ENCODE results near the gene BRICD5.

BRICD5 gene

GRCh38 chr16:2208772-2209171 is 1.9 kb downstream of the BRICD5 start:
- Histone ChIP-seq H3K4me1 (ENCODE audit: control insufficient read depth in 1 of 2, insufficient read depth in 2 of 2, low read length in 2 of 2) (peaks cover 35 to 39% of the 10 kb centered on the region in 2 experiments), H2AFZ (ENCODE audit: insufficient read depth, low read length, poor library complexity) (no peak overlapping the region), H3K9ac (ENCODE audit: low read length) (no peak overlapping the region), H3K4ac (ENCODE audit: low read depth, low read length) (no peak overlapping the region), H3K36me3 (ENCODE audit: control insufficient read depth in 1 of 2, insufficient read depth in 2 of 2, low read length in 2 of 2) (peaks cover 49 to 50% of the 10 kb centered on the region in 2 experiments), H4K12ac (ENCODE audit: low read depth, low read length) (no peak overlapping the region), H2BK5ac (ENCODE audit: low read depth, low read length, poor library complexity) (no peak overlapping the region), H3K18ac (ENCODE audit: low read length) (no peak overlapping the region), H2AK5ac (ENCODE audit: low read length) (no peak overlapping the region), H4K91ac (ENCODE audit: low read depth, low read length) (no peak overlapping the region), H2BK12ac (ENCODE audit: low read length) (no peak overlapping the region), H3K27me3 (ENCODE audit: insufficient read depth, low read length) (no peaks in the 10 kb centered on the region), H3K14ac (ENCODE audit: low read length) (no peak overlapping the region), H3K9me3 (ENCODE audit: insufficient read depth, low read depth, low read length) (no peaks in the 10 kb centered on the region), H2BK120ac (ENCODE audit: insufficient read depth, low read length, poor library complexity) (no peak overlapping the region), H3K4me3 (ENCODE audit: low read depth, low read length) (no peak overlapping the region), H3K27ac (ENCODE audit: low read depth, low read length) (no peak overlapping the region), H4K8ac (ENCODE audit: low read depth, low read length) (no peak overlapping the region), H3K4me2 (ENCODE audit: low read length) (no peak overlapping the region), H3K23ac (ENCODE audit: low read length) (no peak overlapping the region), H3K79me2 (ENCODE audit: control insufficient read depth, insufficient read depth, low read length, poor library complexity) (peaks cover 10% of the 10 kb centered on the region), H3K79me1 (ENCODE audit: low read length) (peaks cover 15% of the 10 kb centered on the region)
- DNase-seq = no peak
- no CpG with 5 or more reads among the region's 9 CpGs for WGBS (ENCODE audit: extremely low coverage, insufficient coverage, insufficient read length)

DNA sequence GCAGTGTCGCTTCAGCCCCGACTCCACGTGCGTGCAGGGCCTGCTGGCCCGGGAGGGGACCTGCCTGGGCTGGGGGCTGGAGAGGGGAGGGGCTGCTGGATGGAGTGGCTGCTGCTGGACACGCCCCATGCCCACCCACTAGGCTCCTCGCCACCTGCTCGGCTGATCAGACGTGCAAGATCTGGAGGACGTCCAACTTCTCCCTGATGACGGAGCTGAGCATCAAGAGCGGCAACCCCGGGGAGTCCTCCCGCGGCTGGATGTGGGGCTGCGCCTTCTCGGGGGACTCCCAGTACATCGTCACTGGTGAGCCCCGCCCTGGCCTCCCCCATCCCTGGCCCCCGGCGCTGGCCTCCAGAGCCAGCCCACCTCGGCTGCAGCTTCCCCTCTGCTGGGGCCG is 2.4 kb downstream of the BRICD5 start:
- no peak overlapping the region for H2BK12ac ChIP-seq (ENCODE audit: low read length)
- no peak overlapping the region for H4K12ac ChIP-seq (ENCODE audit: low read depth, low read length)
- no peak overlapping the region for H3K4me2 ChIP-seq (ENCODE audit: low read length)
- no peak overlapping the region for H3K18ac ChIP-seq (ENCODE audit: low read length)
- peaks cover 49 to 50% of the 10 kb centered on the region in 2 experiments for H3K36me3 ChIP-seq (ENCODE audit: control insufficient read depth in 1 of 2, insufficient read depth in 2 of 2, low read length in 2 of 2)
- H3K4me1 ChIP-seq (ENCODE audit: control insufficient read depth in 1 of 2, insufficient read depth in 2 of 2, low read length in 2 of 2) = peaks cover 34 to 38% of the 10 kb centered on the region in 2 experiments
- H3K9me3 ChIP-seq (ENCODE audit: insufficient read depth, low read depth, low read length) = no peaks in the 10 kb centered on the region
- WGBS (ENCODE audit: extremely low coverage, insufficient coverage, insufficient read length) = no CpG with 5 or more reads among the region's 23 CpGs
- H2AK5ac ChIP-seq (ENCODE audit: low read length) = no peak overlapping the region
- no peak overlapping the region for H3K4ac ChIP-seq (ENCODE audit: low read depth, low read length)
- H4K8ac ChIP-seq (ENCODE audit: low read depth, low read length) = no peak overlapping the region
- no peak overlapping the region for H3K14ac ChIP-seq (ENCODE audit: low read length)
- H2AFZ ChIP-seq (ENCODE audit: insufficient read depth, low read length, poor library complexity) = no peak overlapping the region
- peaks cover 15% of the 10 kb centered on the region for H3K79me1 ChIP-seq (ENCODE audit: low read length)
- no peak overlapping the region for H3K4me3 ChIP-seq (ENCODE audit: low read depth, low read length)
- H4K91ac ChIP-seq (ENCODE audit: low read depth, low read length) = no peak overlapping the region
- no peak overlapping the region for H3K9ac ChIP-seq (ENCODE audit: low read length)
- H3K79me2 ChIP-seq (ENCODE audit: control insufficient read depth, insufficient read depth, low read length, poor library complexity) = peaks cover 9% of the 10 kb centered on the region
- H2BK120ac ChIP-seq (ENCODE audit: insufficient read depth, low read length, poor library complexity) = no peak overlapping the region
- no peak overlapping the region for H2BK5ac ChIP-seq (ENCODE audit: low read depth, low read length, poor library complexity)
- DNase-seq = no peak
- no peak overlapping the region for H3K27ac ChIP-seq (ENCODE audit: low read depth, low read length)
- no peaks in the 10 kb centered on the region for H3K27me3 ChIP-seq (ENCODE audit: insufficient read depth, low read length)
- no peak overlapping the region for H3K23ac ChIP-seq (ENCODE audit: low read length)

GRCh38 chr16:2207872-2208271 is 2.8 kb downstream of the BRICD5 start:
- Histone ChIP-seq H2AFZ (ENCODE audit: insufficient read depth, low read length, poor library complexity) (no peak overlapping the region), H3K36me3 (ENCODE audit: control insufficient read depth in 1 of 2, insufficient read depth in 2 of 2, low read length in 2 of 2) (peaks cover 47% of the 10 kb centered on the region in 2 experiments), H4K8ac (ENCODE audit: low read depth, low read length) (no peak overlapping the region), H3K79me2 (ENCODE audit: control insufficient read depth, insufficient read depth, low read length, poor library complexity) (peaks cover 8% of the 10 kb centered on the region), H3K23ac (ENCODE audit: low read length) (no peak overlapping the region), H2BK12ac (ENCODE audit: low read length) (no peak overlapping the region), H3K4me1 (ENCODE audit: control insufficient read depth in 1 of 2, insufficient read depth in 2 of 2, low read length in 2 of 2) (peaks cover 30 to 34% of the 10 kb centered on the region in 2 experiments), H3K27me3 (ENCODE audit: insufficient read depth, low read length) (no peaks in the 10 kb centered on the region), H2BK120ac (ENCODE audit: insufficient read depth, low read length, poor library complexity) (no peak overlapping the region), H3K79me1 (ENCODE audit: low read length) (peaks cover 15% of the 10 kb centered on the region), H3K14ac (ENCODE audit: low read length) (no peak overlapping the region), H3K4me2 (ENCODE audit: low read length) (no peak overlapping the region), H3K18ac (ENCODE audit: low read length) (no peak overlapping the region), H3K4me3 (ENCODE audit: low read depth, low read length) (no peak overlapping the region), H2BK5ac (ENCODE audit: low read depth, low read length, poor library complexity) (no peak overlapping the region), H3K9me3 (ENCODE audit: insufficient read depth, low read depth, low read length) (no peaks in the 10 kb centered on the region), H4K91ac (ENCODE audit: low read depth, low read length) (no peak overlapping the region), H4K12ac (ENCODE audit: low read depth, low read length) (no peak overlapping the region), H3K4ac (ENCODE audit: low read depth, low read length) (no peak overlapping the region), H3K27ac (ENCODE audit: low read depth, low read length) (no peak overlapping the region), H3K9ac (ENCODE audit: low read length) (no peak overlapping the region), H2AK5ac (ENCODE audit: low read length) (no peak overlapping the region)
- DNase-seq = no peak
- WGBS (ENCODE audit: extremely low coverage, insufficient coverage, insufficient read length) = no CpG with 5 or more reads among the region's 9 CpGs

GRCh38 chr16:2206780-2207433 is 3.8 kb downstream of the BRICD5 start:
- no peak for DNase-seq
- H3K27me3 ChIP-seq (ENCODE audit: insufficient read depth, low read length) = no peaks in the 10 kb centered on the region
- H3K79me2 ChIP-seq (ENCODE audit: control insufficient read depth, insufficient read depth, low read length, poor library complexity) = peaks cover 8% of the 10 kb centered on the region
- no peak overlapping the region for H3K18ac ChIP-seq (ENCODE audit: low read length)
- no peak overlapping the region for H3K4me2 ChIP-seq (ENCODE audit: low read length)
- H2BK5ac ChIP-seq (ENCODE audit: low read depth, low read length, poor library complexity) = no peak overlapping the region
- no peak overlapping the region for H2BK12ac ChIP-seq (ENCODE audit: low read length)
- no peak overlapping the region for H4K91ac ChIP-seq (ENCODE audit: low read depth, low read length)
- peaks cover 38% of the 10 kb centered on the region in 2 experiments for H3K36me3 ChIP-seq (ENCODE audit: control insufficient read depth in 1 of 2, insufficient read depth in 2 of 2, low read length in 2 of 2)
- H2AK5ac ChIP-seq (ENCODE audit: low read length) = no peak overlapping the region
- no peak overlapping the region for H2BK120ac ChIP-seq (ENCODE audit: insufficient read depth, low read length, poor library complexity)
- peaks cover 20 to 27% of the 10 kb centered on the region in 2 experiments for H3K4me1 ChIP-seq (ENCODE audit: control insufficient read depth in 1 of 2, insufficient read depth in 2 of 2, low read length in 2 of 2)
- no peak overlapping the region for H4K8ac ChIP-seq (ENCODE audit: low read depth, low read length)
- no peaks in the 10 kb centered on the region for H3K9me3 ChIP-seq (ENCODE audit: insufficient read depth, low read depth, low read length)
- H3K23ac ChIP-seq (ENCODE audit: low read length) = no peak overlapping the region
- peaks cover 15% of the 10 kb centered on the region for H3K79me1 ChIP-seq (ENCODE audit: low read length)
- no CpG with 5 or more reads among the region's 23 CpGs for whole genome bisulfite sequencing (ENCODE audit: extremely low coverage, insufficient coverage, insufficient read length)
- no peak overlapping the region for H3K4ac ChIP-seq (ENCODE audit: low read depth, low read length)
- no peak overlapping the region for H3K27ac ChIP-seq (ENCODE audit: low read depth, low read length)
- H4K12ac ChIP-seq (ENCODE audit: low read depth, low read length) = no peak overlapping the region
- no peak overlapping the region for H3K4me3 ChIP-seq (ENCODE audit: low read depth, low read length)
- no peak overlapping the region for H3K14ac ChIP-seq (ENCODE audit: low read length)
- no peak overlapping the region for H3K9ac ChIP-seq (ENCODE audit: low read length)
- no peak overlapping the region for H2AFZ ChIP-seq (ENCODE audit: insufficient read depth, low read length, poor library complexity)
